Hepatocyte (in vitro differentiated cells): ENCODE results near the gene HS3ST1. TPM values are rescaled to one million over a fixed set of nuclear protein-coding genes. Genes with fewer than 3 reads are reported as not detected.

Source experiments
- DNase-seq: peaks from one replicate; pipeline ENCODE4 v3.0.0-alpha.2; 2016; ENCODE audit warnings: low spot score
- H2AFZ ChIP-seq: fragments of 200-600 bp; sonication (generic); 2 replicates; pipeline ENCODE4 v1.6.0; 2016; ENCODE audit warnings: antibody characterized with exemption, mild to moderate bottlenecking
- H3K27ac ChIP-seq: fragments of 200-600 bp; sonication (generic); 2 replicates; pipeline ENCODE4 v1.5.1; 2016; ENCODE audit warnings: mild to moderate bottlenecking
- H3K27me3 ChIP-seq: fragments of 200-600 bp; sonication (generic); 2 replicates; pipeline ENCODE4 v1.6.1; 2016
- H3K36me3 ChIP-seq: fragments of 200-600 bp; sonication (generic); replicated peaks from 2 replicates; pipeline ENCODE4 v1.5.1; 2016; ENCODE audit warnings: low read depth; ENCODE audit not compliant: insufficient read depth
- H3K4me1 ChIP-seq: fragments of 200-600 bp; sonication (generic); 2 replicates; pipeline ENCODE4 v1.5.1; 2016; ENCODE audit warnings: mild to moderate bottlenecking, moderate library complexity; ENCODE audit not compliant: insufficient read depth
- H3K4me2 ChIP-seq: fragments of 200-600 bp; sonication (generic); 2 replicates; pipeline ENCODE4 v1.6.0; 2016
- H3K4me3 ChIP-seq: fragments of 200-600 bp; sonication (generic); 2 replicates; pipeline ENCODE4 v1.5.1; 2016; ENCODE audit warnings: mild to moderate bottlenecking
- H3K79me2 ChIP-seq: fragments of 200-600 bp; sonication (generic); 2 replicates; pipeline ENCODE4 v1.6.0; 2017; ENCODE audit warnings: mild to moderate bottlenecking
- H3K9me2 ChIP-seq: fragments of 200-600 bp; sonication (generic); replicated peaks from 2 replicates; pipeline ENCODE4 v1.6.0; 2017; ENCODE audit warnings: mild to moderate bottlenecking; ENCODE audit not compliant: insufficient read depth
- H3K9me3 ChIP-seq: fragments of 200-600 bp; sonication (generic); 2 replicates; pipeline ENCODE4 v1.5.1; 2016; ENCODE audit warnings: low read depth, mild to moderate bottlenecking
- H4K20me1 ChIP-seq: fragments of 200-600 bp; sonication (generic); 2 replicates; pipeline ENCODE4 v1.6.0; 2016; ENCODE audit warnings: mild to moderate bottlenecking; ENCODE audit not compliant: insufficient read depth, poor library complexity, severe bottlenecking
- EZH2 ChIP-seq: fragments of 200-600 bp; sonication (generic); IDR thresholded peaks from 2 replicates; pipeline ENCODE4 v1.6.1; 2016; ENCODE audit warnings: antibody characterized with exemption, mild to moderate bottlenecking, borderline replicate concordance
- EZH2phosphoT487 ChIP-seq: fragments of 200-600 bp; sonication (generic); IDR thresholded peaks from one replicate; pipeline ENCODE4 v1.6.1; 2018; ENCODE audit warnings: antibody characterized with exemption, mild to moderate bottlenecking, low read depth, moderate library complexity; ENCODE audit not compliant: unreplicated experiment, severe bottlenecking
- WGBS: methylation state at CpG from one replicate; pipeline ENCODE4 v1.1.6; 2016; ENCODE audit warnings: low lambda C conversion rate; ENCODE audit errors: missing lambda C conversion rate; 5-methylcytosine and 5-hydroxymethylcytosine counted together
- polyA plus RNA-seq: library from polyadenylated mRNA; unstranded; fragments of >200 nt; fragmentation: Nextera tagmentation; extraction: Ambion mirVana; gene quantifications from 2 replicates; pipeline ENCODE4 v1.2.1, GENCODE V29; 2016
- total RNA-seq: library from RNA; depleted of rRNA; stranded (reverse); fragments of >200 nt; gene quantifications from 2 replicates; pipeline ENCODE4 v1.2.3, GENCODE V29; 2014
- TF ChIP-seq, protein P1 (sequence below): fragments of 200-600 bp; sonication (generic); IDR thresholded peaks from 2 replicates; pipeline ENCODE4 v1.5.1; 2016; ENCODE audit warnings: antibody characterized with exemption, mild to moderate bottlenecking; ENCODE audit not compliant: poor library complexity

The HS3ST1 gene
- total and polyA plus RNA-seq, 2 experiments from 2014 or later, result 1.5 to 7.4 TPM

DNA sequence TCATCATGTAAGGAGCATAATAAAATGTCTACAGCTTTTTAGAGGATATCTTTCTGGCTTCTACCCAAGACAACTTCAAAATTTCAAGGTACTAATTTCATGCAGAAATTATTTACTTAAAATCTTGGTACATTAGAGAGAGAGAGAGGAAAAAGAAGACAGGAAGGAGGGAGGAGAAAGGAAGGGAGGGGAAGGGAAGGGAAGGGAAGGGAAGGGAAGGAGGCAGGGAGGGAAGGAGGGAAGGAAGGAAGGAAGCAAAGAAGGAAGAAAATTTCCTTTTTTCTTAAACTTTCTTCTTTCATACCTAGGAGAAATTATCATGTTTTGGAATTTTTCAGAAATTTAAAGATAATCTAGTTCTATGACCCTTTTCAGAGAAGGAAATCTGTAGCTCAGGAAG lies 61.8 kb downstream of the HS3ST1 start:
- Histone ChIP-seq H3K4me2 (no peak overlapping the region), H3K9me3 (no peaks in the 10 kb centered on the region), H2AFZ (no peak overlapping the region), H3K27me3 (no peaks in the 10 kb centered on the region), H3K36me3 (no peaks in the 10 kb centered on the region), H3K27ac (no peak overlapping the region), H4K20me1 (no peaks in the 10 kb centered on the region), H3K4me3 (no peak overlapping the region), H3K9me2 (no peaks in the 10 kb centered on the region), H3K79me2 (no peaks in the 10 kb centered on the region), H3K4me1 (peaks cover 6% of the 10 kb centered on the region)
- no peak for DNase-seq
- TF ChIP-seq EZH2phosphoT487 (no peak), EZH2 (no peak)
- TF ChIP-seq, protein P1, sequence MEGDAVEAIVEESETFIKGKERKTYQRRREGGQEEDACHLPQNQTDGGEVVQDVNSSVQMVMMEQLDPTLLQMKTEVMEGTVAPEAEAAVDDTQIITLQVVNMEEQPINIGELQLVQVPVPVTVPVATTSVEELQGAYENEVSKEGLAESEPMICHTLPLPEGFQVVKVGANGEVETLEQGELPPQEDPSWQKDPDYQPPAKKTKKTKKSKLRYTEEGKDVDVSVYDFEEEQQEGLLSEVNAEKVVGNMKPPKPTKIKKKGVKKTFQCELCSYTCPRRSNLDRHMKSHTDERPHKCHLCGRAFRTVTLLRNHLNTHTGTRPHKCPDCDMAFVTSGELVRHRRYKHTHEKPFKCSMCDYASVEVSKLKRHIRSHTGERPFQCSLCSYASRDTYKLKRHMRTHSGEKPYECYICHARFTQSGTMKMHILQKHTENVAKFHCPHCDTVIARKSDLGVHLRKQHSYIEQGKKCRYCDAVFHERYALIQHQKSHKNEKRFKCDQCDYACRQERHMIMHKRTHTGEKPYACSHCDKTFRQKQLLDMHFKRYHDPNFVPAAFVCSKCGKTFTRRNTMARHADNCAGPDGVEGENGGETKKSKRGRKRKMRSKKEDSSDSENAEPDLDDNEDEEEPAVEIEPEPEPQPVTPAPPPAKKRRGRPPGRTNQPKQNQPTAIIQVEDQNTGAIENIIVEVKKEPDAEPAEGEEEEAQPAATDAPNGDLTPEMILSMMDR, result no peak

DNA sequence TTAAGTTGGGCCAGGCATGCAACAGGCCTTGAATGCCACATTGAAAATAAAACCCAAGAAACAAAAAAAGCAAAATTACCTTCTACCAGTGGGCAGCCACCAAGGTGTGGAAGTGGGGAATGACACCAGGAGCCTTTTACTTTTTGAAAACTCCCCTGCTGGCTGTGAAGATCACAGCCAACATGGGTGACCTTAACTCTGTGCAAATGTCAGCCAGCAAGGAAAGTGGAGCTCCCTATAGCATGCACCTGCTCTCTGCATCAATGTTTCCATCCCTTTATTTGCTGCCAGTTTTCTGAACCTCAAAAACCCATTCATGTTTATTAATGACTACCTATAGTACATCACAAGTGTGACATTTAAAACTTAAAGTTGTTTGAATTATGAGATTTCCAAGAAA lies 63.7 kb downstream of the HS3ST1 start:
- Histone ChIP-seq H3K9me3 (no peaks in the 10 kb centered on the region), H3K9me2 (no peaks in the 10 kb centered on the region), H3K27ac (no peak overlapping the region), H3K36me3 (no peaks in the 10 kb centered on the region), H3K4me1 (peaks cover 6% of the 10 kb centered on the region), H3K27me3 (no peaks in the 10 kb centered on the region), H3K79me2 (no peaks in the 10 kb centered on the region), H3K4me3 (no peak overlapping the region), H4K20me1 (no peaks in the 10 kb centered on the region), H2AFZ (no peak overlapping the region), H3K4me2 (no peak overlapping the region)
- DNase-seq, result no peak
- TF ChIP-seq EZH2, result no peak
- TF ChIP-seq, protein P1, result no peak
- TF ChIP-seq EZH2phosphoT487, result no peak

DNA sequence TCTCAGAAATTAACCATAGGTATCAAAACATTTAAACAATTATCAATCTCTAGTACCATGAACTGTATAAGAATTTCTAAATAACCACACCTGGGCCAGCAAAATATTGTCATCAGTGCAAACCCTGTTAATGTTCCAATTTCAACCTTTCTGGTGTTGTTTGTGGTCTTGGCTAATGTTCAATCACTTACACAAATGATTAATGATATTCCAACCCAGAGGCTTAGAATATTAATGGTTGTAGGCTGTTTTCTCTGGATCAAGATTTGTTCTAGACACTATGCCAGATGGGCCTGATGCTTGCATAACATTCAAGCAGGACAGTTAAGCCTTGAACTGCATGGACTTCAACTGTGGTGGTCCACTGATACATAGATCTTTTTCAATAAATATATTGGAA lies 69.1 kb downstream of the HS3ST1 start:
- Histone ChIP-seq H3K27me3 (no peaks in the 10 kb centered on the region), H3K4me1 (no peaks in the 10 kb centered on the region), H3K4me2 (no peak overlapping the region), H3K79me2 (no peaks in the 10 kb centered on the region), H3K9me3 (no peaks in the 10 kb centered on the region), H3K4me3 (no peak overlapping the region), H2AFZ (no peak overlapping the region), H3K9me2 (no peaks in the 10 kb centered on the region), H3K27ac (no peak overlapping the region), H4K20me1 (no peaks in the 10 kb centered on the region), H3K36me3 (no peaks in the 10 kb centered on the region)
- TF ChIP-seq EZH2phosphoT487 (no peak), EZH2 (no peak)
- TF ChIP-seq, protein P1, result no peak
- DNase-seq, result no peak

DNA sequence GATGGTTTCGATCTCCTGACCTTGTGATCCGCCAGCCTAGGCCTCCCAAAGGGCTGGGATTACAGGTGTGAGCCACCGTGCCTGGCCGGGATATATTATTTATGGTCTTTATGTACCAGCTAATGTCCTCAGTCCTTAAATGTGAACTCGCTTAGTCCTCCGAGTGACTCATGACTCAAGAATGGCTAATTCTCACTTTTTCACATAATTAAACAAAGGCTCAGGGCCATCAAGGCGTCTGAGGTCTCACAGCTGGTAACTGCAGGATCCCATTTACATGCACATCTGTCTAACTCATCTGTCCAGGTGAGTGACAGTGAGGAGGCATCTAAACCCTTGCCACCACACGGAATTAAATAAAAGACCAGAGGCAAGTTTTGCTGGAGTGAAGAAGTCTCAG lies 73.5 kb downstream of the HS3ST1 start:
- DNase-seq, result no peak
- no peaks in the 10 kb centered on the region for H3K79me2 ChIP-seq
- no peaks in the 10 kb centered on the region for H3K9me3 ChIP-seq
- no peaks in the 10 kb centered on the region for H3K4me1 ChIP-seq
- no peak overlapping the region for H3K4me3 ChIP-seq
- no peak overlapping the region for H3K4me2 ChIP-seq
- H3K9me2 ChIP-seq, result no peaks in the 10 kb centered on the region
- H2AFZ ChIP-seq, result no peak overlapping the region
- no peaks in the 10 kb centered on the region for H3K36me3 ChIP-seq
- TF ChIP-seq EZH2phosphoT487, result no peak
- TF ChIP-seq, protein P1, result no peak
- no peak for TF ChIP-seq EZH2
- H3K27ac ChIP-seq, result no peak overlapping the region
- 88% methylated on average over 8 of the region's 8 CpGs for WGBS
- no peaks in the 10 kb centered on the region for H3K27me3 ChIP-seq
- H4K20me1 ChIP-seq, result no peaks in the 10 kb centered on the region
